ENCODE results near the gene DEFB114. TPM values are rescaled to one million over a fixed set of nuclear protein-coding genes. Genes with fewer than 3 reads are reported as not detected.

The DEFB114 gene
- total RNA-seq, 4 donors from 2014 or later, result not detected

Other genes starting within 250 kb of the DEFB114 start
- gene CRISP3, start 219.8 kb downstream of the DEFB114 start, total RNA-seq, result not detected
- not detected for gene PGK2, start 176.9 kb downstream of the DEFB114 start, total RNA-seq
- not detected for gene CRISP1, start 97.6 kb downstream of the DEFB114 start, total RNA-seq
- not detected for gene DEFB113, start 5.5 kb upstream of the DEFB114 start, total RNA-seq
- not detected for gene DEFB110, start 57.8 kb upstream of the DEFB114 start, total RNA-seq
- gene DEFB112, start 85.8 kb upstream of the DEFB114 start, total RNA-seq, result not detected